GM19025 (cell line): ENCODE measurements around the gene NTM.

Experiments used
- ATAC-seq: cut with Tn5 transposase; IDR thresholded peaks from one replicate; pipeline ENCODE4 v1.9.1; 2021; ENCODE audit warnings: mild to moderate bottlenecking, low read depth, moderate library complexity; ENCODE audit not compliant: unreplicated experiment

NTM gene

GRCh38 chr11:132140056-132140455 lies 769.6 kb downstream of the NTM start:
- no peak for ATAC-seq

- no peak for ATAC-seq
These were observed 771.7 kb downstream of the NTM start for GRCh38 chr11:132142121-132142520.

- ATAC-seq: no peak
These were observed 772.1 kb downstream of the NTM start for GRCh38 chr11:132142554-132142953.

- ATAC-seq: no peak
These were observed 777.0 kb downstream of the NTM start for GRCh38 chr11:132147464-132147863.

GRCh38 chr11:132154781-132155180 lies 784.4 kb downstream of the NTM start:
- ATAC-seq: no peak

- ATAC-seq: no peak
These were observed 787.7 kb downstream of the NTM start for GRCh38 chr11:132158091-132158490.

- no peak for ATAC-seq
These were observed 788.3 kb downstream of the NTM start for GRCh38 chr11:132158696-132159095.

- ATAC-seq: no peak
These were observed 791.1 kb downstream of the NTM start for GRCh38 chr11:132161403-132162078.

GRCh38 chr11:132168344-132168981 lies 798.0 kb downstream of the NTM start:
- no peak for ATAC-seq

GRCh38 chr11:132171031-132171430 lies 800.6 kb downstream of the NTM start:
- ATAC-seq: no peak

GRCh38 chr11:132174362-132175255 lies 804.2 kb downstream of the NTM start:
- ATAC-seq: no peak

- ATAC-seq: no peak
These were observed 806.7 kb downstream of the NTM start for GRCh38 chr11:132177106-132177505.

GRCh38 chr11:132184079-132184478 lies 813.7 kb downstream of the NTM start:
- no peak for ATAC-seq

GRCh38 chr11:132185726-132186592 lies 815.5 kb downstream of the NTM start:
- no peak for ATAC-seq

- ATAC-seq: no peak
These were observed 816.3 kb downstream of the NTM start for GRCh38 chr11:132186699-132187098.

GRCh38 chr11:132187386-132187785 lies 817.0 kb downstream of the NTM start:
- no peak for ATAC-seq

- no peak for ATAC-seq
These were observed 817.4 kb downstream of the NTM start for GRCh38 chr11:132187814-132188213.

- no peak for ATAC-seq
These were observed 826.5 kb downstream of the NTM start for GRCh38 chr11:132196928-132197327.

GRCh38 chr11:132200353-132200936 lies 830.0 kb downstream of the NTM start:
- ATAC-seq: no peak

- no peak for ATAC-seq
These were observed 832.2 kb downstream of the NTM start for GRCh38 chr11:132202621-132203020.
